HAP-1 (cell line): Measurements from ENCODE around the gene SMPDL3A.
"Not testable (repeated sequence)": the region's sequence is repeated elsewhere in the genome, so short reads cannot be mapped to it uniquely, and the experiment has no call there.

Source experiments
- DNase-seq, 2 experiments: peaks; one replicate each; pipeline ENCODE4 v3.0.0-alpha.2; 2016 to 2020; ENCODE audit warnings: low spot score in 2 of 2
- H3K27me3 ChIP-seq: fragments of 250-450 bp; sonication (Bioruptor Pico); 2 replicates; pipeline ENCODE4 v1.5.1; 2020; ENCODE audit warnings: low read depth, mild to moderate bottlenecking, moderate library complexity
- H3K36me3 ChIP-seq: fragments of 250-450 bp; sonication (Bioruptor Pico); replicated peaks from 2 replicates; pipeline ENCODE4 v1.5.1; 2020; ENCODE audit warnings: mild to moderate bottlenecking
- H3K4me1 ChIP-seq: fragments of 250-450 bp; sonication (Bioruptor Pico); 2 replicates; pipeline ENCODE4 v1.5.1; 2020; ENCODE audit warnings: mild to moderate bottlenecking
- H3K4me3 ChIP-seq: fragments of 250-450 bp; sonication (Bioruptor Pico); 2 replicates; pipeline ENCODE4 v1.5.1; 2020; ENCODE audit warnings: mild to moderate bottlenecking, moderate library complexity
- H3K9me3 ChIP-seq: fragments of 250-450 bp; sonication (Bioruptor Pico); 2 replicates; pipeline ENCODE4 v1.5.1; 2020; ENCODE audit warnings: mild to moderate bottlenecking, moderate library complexity
- in situ Hi-C: fragments of 300-500 bp; cut with MboI; formaldehyde crosslinking; loops from 3 replicates; pipeline ENCODE4 v1.14.3; 2020; ENCODE audit warnings: low sequenced_read_pairs, inconsistent platforms, mixed read lengths

SMPDL3A gene

GRCh38 chr6:122789182-122790027 lies at the start of gene SMPDL3A:
TSS of gene SMPDL3A (plus strand) at chr6:122789258. CDS start at chr6:122789347, 89 bp downstream.
- in situ Hi-C loops, result no loop called here
- peaks cover 6% of the 10 kb centered on the region for H3K4me1 ChIP-seq
- peaks cover 2% of the 10 kb centered on the region; the same call in 1 of the 2 replicates for H3K27me3 ChIP-seq
- no peaks in the 10 kb centered on the region for H3K9me3 ChIP-seq
- no peaks in the 10 kb centered on the region for H3K36me3 ChIP-seq
- peak within 1 kb of the TSS; percentile 51 for H3K4me3 ChIP-seq
- DNase-seq, result peak; percentile 51 to 77

GRCh38 chr6:122740091-122740490 lies 49.0 kb upstream of the SMPDL3A start:
- Histone ChIP-seq H3K4me3 (no peak overlapping the region), H3K27me3 (peaks cover 8% of the 10 kb centered on the region; the same call in 1 of the 2 replicates), H3K4me1 (no peaks in the 10 kb centered on the region), H3K9me3 (no peaks in the 10 kb centered on the region), H3K36me3 (no peaks in the 10 kb centered on the region)
- DNase-seq, result no peak
- in situ Hi-C loops, result loop anchor here (10.0 kb wide), 1 partner anchor 95 kb away; no protein-coding TSS in a partner anchor

DNA sequence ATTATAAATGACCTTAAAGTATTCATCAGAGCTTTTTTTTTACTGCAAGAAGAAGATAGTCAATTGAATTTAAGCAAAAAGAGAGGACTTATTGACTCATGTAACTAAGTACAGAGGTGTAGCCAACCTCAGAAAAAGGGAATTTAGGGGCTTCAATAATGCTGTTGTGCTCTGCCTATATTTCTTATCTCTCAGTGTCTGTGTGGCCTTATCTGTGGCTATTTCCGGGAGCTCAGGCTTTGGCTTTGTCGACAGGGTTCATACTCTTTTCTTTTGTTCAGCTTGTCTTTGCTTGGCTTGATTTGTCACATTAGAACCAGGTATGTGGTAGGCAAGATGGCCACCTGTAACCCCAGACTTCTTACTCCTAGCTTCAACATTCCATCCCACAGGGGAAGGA lies 48.1 kb upstream of the SMPDL3A start:
- Histone ChIP-seq H3K36me3 (no peaks in the 10 kb centered on the region), H3K9me3 (no peaks in the 10 kb centered on the region), H3K4me1 (no peaks in the 10 kb centered on the region), H3K27me3 (no peaks in the 10 kb centered on the region), H3K4me3 (no peak overlapping the region)
- DNase-seq, result no peak
- in situ Hi-C loops, result loop anchor here (10.0 kb wide), 1 partner anchor 94 kb away; no protein-coding TSS in a partner anchor

- not testable (repeated sequence) for H3K36me3 ChIP-seq, H3K4me1 ChIP-seq, H3K4me3 ChIP-seq, H3K9me3 ChIP-seq, DNase-seq, H3K27me3 ChIP-seq
- in situ Hi-C loops, result loop anchor here (10.0 kb wide), 1 partner anchor 91 kb away; no protein-coding TSS in a partner anchor
Measured at GRCh38 chr6:122744247-122744646, 44.8 kb upstream of the SMPDL3A start.

- not testable (repeated sequence) for DNase-seq, H3K27me3 ChIP-seq, H3K9me3 ChIP-seq, H3K36me3 ChIP-seq, H3K4me3 ChIP-seq, H3K4me1 ChIP-seq
- in situ Hi-C loops, result loop anchor here (10.0 kb wide), 1 partner anchor 90 kb away; no protein-coding TSS in a partner anchor
Measured at GRCh38 chr6:122744856-122745255, 44.2 kb upstream of the SMPDL3A start.

- Histone ChIP-seq H3K4me3 (no peak overlapping the region), H3K36me3 (no peaks in the 10 kb centered on the region), H3K27me3 (no peaks in the 10 kb centered on the region), H3K9me3 (no peaks in the 10 kb centered on the region), H3K4me1 (no peaks in the 10 kb centered on the region)
- DNase-seq, result no peak
- in situ Hi-C loops, result loop anchor here (10.0 kb wide), 1 partner anchor 88 kb away; no protein-coding TSS in a partner anchor
Measured at GRCh38 chr6:122746688-122747087, 42.4 kb upstream of the SMPDL3A start.

DNA sequence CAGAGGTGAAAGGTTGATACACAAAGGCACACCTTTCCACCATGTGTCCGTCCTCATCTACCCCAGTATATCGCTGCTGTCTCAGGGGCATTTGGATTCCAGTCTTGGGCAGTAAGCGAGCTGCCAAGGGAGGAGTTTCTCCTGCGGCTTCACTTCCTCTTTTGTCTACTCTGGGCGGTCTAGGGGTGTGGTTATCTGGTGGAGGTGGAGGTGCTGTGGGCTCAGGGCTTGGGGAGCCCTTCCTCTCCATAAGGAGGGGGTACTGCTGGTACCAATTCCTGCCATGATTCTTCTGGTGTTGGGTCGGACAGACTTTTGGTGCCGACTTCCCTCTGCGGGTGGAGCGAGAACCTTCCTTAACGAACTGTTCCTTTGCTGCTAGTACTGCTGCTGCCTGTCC lies 41.5 kb upstream of the SMPDL3A start:
- H3K9me3 ChIP-seq, result no peaks in the 10 kb centered on the region
- no peaks in the 10 kb centered on the region for H3K4me1 ChIP-seq
- no peaks in the 10 kb centered on the region for H3K36me3 ChIP-seq
- no peak for DNase-seq
- H3K4me3 ChIP-seq, result no peak overlapping the region
- in situ Hi-C loops, result loop anchor here (10.0 kb wide), 1 partner anchor 87 kb away; no protein-coding TSS in a partner anchor
- no peaks in the 10 kb centered on the region for H3K27me3 ChIP-seq

- not testable (repeated sequence) for H3K9me3 ChIP-seq, H3K4me3 ChIP-seq, H3K4me1 ChIP-seq, DNase-seq, H3K27me3 ChIP-seq, H3K36me3 ChIP-seq
- in situ Hi-C loops, result loop anchor here (10.0 kb wide), 1 partner anchor 86 kb away; no protein-coding TSS in a partner anchor
Measured at GRCh38 chr6:122748945-122749344, 40.1 kb upstream of the SMPDL3A start.

GRCh38 chr6:122749451-122750050 lies 39.5 kb upstream of the SMPDL3A start:
- no peak for DNase-seq
- H3K4me3 ChIP-seq, result no peak overlapping the region
- in situ Hi-C loops, result loop anchor here (10.0 kb wide), 1 partner anchor 85 kb away; no protein-coding TSS in a partner anchor
- H3K36me3 ChIP-seq, result no peaks in the 10 kb centered on the region
- no peaks in the 10 kb centered on the region for H3K27me3 ChIP-seq
- H3K9me3 ChIP-seq, result no peaks in the 10 kb centered on the region
- no peaks in the 10 kb centered on the region for H3K4me1 ChIP-seq

GRCh38 chr6:122751326-122751725 lies 37.7 kb upstream of the SMPDL3A start:
- H3K4me1 ChIP-seq, result no peaks in the 10 kb centered on the region
- H3K4me3 ChIP-seq, result no peak overlapping the region
- no peak for DNase-seq
- H3K9me3 ChIP-seq, result no peaks in the 10 kb centered on the region
- no peaks in the 10 kb centered on the region for H3K36me3 ChIP-seq
- H3K27me3 ChIP-seq, result no peaks in the 10 kb centered on the region
- in situ Hi-C loops, result no loop called here

GRCh38 chr6:122752459-122752858 lies 36.6 kb upstream of the SMPDL3A start:
- no peaks in the 10 kb centered on the region for H3K27me3 ChIP-seq
- no peaks in the 10 kb centered on the region for H3K36me3 ChIP-seq
- in situ Hi-C loops, result no loop called here
- H3K9me3 ChIP-seq, result no peaks in the 10 kb centered on the region
- no peak for DNase-seq
- H3K4me3 ChIP-seq, result no peak overlapping the region
- no peaks in the 10 kb centered on the region for H3K4me1 ChIP-seq

DNA sequence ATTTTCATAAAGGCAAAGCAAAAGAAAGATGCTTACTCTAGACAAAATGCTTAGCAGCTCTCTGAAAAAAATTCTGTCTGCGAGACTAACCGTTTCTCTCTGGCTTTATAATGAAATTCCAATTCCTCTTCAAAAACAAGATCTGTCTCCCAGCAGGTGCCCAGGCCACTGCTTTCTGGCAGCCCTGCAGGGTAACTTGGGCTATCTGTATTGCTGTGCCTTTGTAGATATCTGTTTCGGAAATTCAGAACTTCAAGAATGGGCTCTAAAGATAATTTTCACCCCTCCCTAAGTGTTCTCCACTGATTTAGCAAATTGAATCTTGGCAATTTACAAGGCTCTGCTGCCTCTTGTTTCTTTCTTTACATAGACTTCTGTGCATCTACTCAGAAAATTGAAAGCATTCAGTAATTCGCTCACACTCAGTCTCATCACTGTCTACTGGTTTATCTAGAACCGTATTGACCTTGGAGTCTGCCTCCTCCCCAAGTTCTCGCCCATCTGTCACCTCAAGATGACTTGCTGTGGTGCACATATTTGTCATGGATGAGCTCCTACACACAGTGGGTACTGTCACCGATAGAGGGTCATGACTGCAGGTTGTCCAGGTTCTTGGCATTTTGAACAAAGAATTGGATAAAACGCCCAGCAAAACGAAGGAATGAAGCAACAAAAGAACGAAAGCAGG lies 35.9 kb upstream of the SMPDL3A start:
- Histone ChIP-seq H3K4me1 (no peaks in the 10 kb centered on the region), H3K9me3 (no peaks in the 10 kb centered on the region), H3K36me3 (no peaks in the 10 kb centered on the region), H3K4me3 (no peak overlapping the region), H3K27me3 (no peaks in the 10 kb centered on the region)
- in situ Hi-C loops, result no loop called here
- DNase-seq, result no peak

GRCh38 chr6:122753688-122754056 lies 35.4 kb upstream of the SMPDL3A start:
- no peaks in the 10 kb centered on the region for H3K27me3 ChIP-seq
- in situ Hi-C loops, result no loop called here
- no peaks in the 10 kb centered on the region for H3K36me3 ChIP-seq
- no peak overlapping the region for H3K4me3 ChIP-seq
- no peak for DNase-seq
- H3K4me1 ChIP-seq, result no peaks in the 10 kb centered on the region
- no peaks in the 10 kb centered on the region for H3K9me3 ChIP-seq
